Osteocyte (in vitro differentiated cells): ENCODE results near the gene CLIP1. TPM values are rescaled to one million over a fixed set of nuclear protein-coding genes. Genes with fewer than 3 reads are reported as not detected.
A peak's percentile ranks its signal among the peaks of the same experiment; 100 is the strongest.
"Not testable (repeated sequence)": the region's sequence is repeated elsewhere in the genome, so short reads cannot be mapped to it uniquely, and the experiment has no call there.

ENCODE experiments used
- DNase-seq: peaks from one replicate; pipeline ENCODE4 v3.0.0; 2021; ENCODE audit warnings: mixed read lengths; ENCODE audit not compliant: unreplicated experiment; ENCODE audit errors: extremely low spot score
- H3K27ac Mint-ChIP-seq: one replicate; pipeline ENCODE4 v1.8.0; 2021; ENCODE audit warnings: mild to moderate bottlenecking, mixed read lengths; ENCODE audit not compliant: unreplicated experiment
- H3K27me3 Mint-ChIP-seq: one replicate; pipeline ENCODE4 v1.8.0; 2021; ENCODE audit warnings: mixed read lengths; ENCODE audit not compliant: unreplicated experiment
- H3K36me3 Mint-ChIP-seq: one replicate; pipeline ENCODE4 v1.8.0; 2021; ENCODE audit warnings: mixed read lengths; ENCODE audit not compliant: unreplicated experiment
- H3K4me1 Mint-ChIP-seq: one replicate; pipeline ENCODE4 v1.8.0; 2021; ENCODE audit warnings: mixed read lengths; ENCODE audit not compliant: unreplicated experiment
- H3K4me3 Mint-ChIP-seq: one replicate; pipeline ENCODE4 v1.8.0; 2021; ENCODE audit warnings: mild to moderate bottlenecking, moderate library complexity, mixed read lengths; ENCODE audit not compliant: unreplicated experiment
- H3K9me3 Mint-ChIP-seq: one replicate; pipeline ENCODE4 v1.8.0; 2021; ENCODE audit warnings: mixed read lengths; ENCODE audit not compliant: unreplicated experiment
- CTCF ChIP-seq: fragments of 200-600 bp; sonication (generic); IDR thresholded peaks from 2 replicates; pipeline ENCODE4 v1.5.0; 2021; ENCODE audit warnings: antibody characterized with exemption, mild to moderate bottlenecking, moderate library complexity
- total RNA-seq: library from RNA; stranded (reverse); gene quantifications from 2 replicates; pipeline ENCODE4 v1.2.1, GENCODE V29; 2021

CLIP1 gene
- total RNA-seq, 1 donor from 2014 or later = 100.0 TPM

DNA sequence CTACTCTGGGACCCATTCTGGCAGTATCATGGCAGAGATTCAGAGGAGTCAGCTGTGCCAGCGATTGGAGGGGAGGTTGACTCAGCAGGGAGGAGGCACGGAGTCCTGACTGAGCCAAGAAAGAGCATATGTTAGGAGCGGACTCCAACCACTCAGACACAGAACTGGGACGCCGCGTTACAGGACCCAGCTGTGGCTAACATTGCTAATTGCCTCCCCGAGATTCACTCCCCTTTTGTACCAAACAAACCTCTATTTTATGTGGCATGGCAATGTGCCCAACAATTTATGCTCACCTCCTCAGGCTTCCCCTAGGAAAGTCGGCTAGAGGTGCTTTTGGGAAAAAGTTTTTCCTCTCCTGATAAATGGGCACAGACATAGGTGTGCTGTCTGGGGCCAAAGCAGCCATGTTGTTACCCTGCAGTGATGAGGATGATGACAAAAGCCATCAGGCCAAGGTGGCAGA, 15.2 kb upstream of the CLIP1 start:
- H3K4me3 Mint-ChIP-seq = no peak overlapping the region
- H3K36me3 Mint-ChIP-seq = no peaks in the 10 kb centered on the region
- no peak for TF ChIP-seq CTCF
- H3K27ac Mint-ChIP-seq = no peak overlapping the region
- no peaks in the 10 kb centered on the region for H3K27me3 Mint-ChIP-seq
- H3K9me3 Mint-ChIP-seq = no peaks in the 10 kb centered on the region
- H3K4me1 Mint-ChIP-seq = no peaks in the 10 kb centered on the region
- DNase-seq = no peak

DNA sequence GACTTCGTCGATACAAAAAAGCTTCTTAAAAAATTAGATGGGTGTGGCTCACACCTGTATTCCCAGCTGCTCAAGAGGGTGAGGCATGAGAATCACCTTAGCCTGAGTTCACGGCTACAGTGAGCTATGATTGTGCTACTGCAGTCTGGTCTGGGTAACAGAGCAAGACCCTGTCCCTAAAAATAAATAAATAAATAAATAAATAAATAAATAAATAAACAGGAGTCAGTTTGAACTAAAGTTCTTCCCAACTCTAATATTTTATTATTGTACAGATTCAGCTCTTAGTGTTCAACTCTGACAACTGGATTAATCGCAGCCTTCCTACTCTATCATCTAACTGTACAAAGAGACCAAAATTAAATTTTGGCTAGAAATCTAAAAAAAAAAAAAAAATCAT, 12.7 kb upstream of the CLIP1 start:
- H3K9me3 Mint-ChIP-seq = no peaks in the 10 kb centered on the region

GRCh38 chr12:122429043-122429442, 6.6 kb upstream of the CLIP1 start:
- not testable (repeated sequence) for H3K27ac Mint-ChIP-seq, DNase-seq, H3K4me1 Mint-ChIP-seq, H3K4me3 Mint-ChIP-seq, H3K36me3 Mint-ChIP-seq, H3K9me3 Mint-ChIP-seq, H3K27me3 Mint-ChIP-seq

More for the DNA sequence above, 12.7 kb upstream of the CLIP1 start:
- Mint-ChIP-seq H3K36me3 (no peaks in the 10 kb centered on the region), H3K4me3 (no peak overlapping the region), H3K27me3 (no peaks in the 10 kb centered on the region), H3K4me1 (no peaks in the 10 kb centered on the region), H3K27ac (no peak overlapping the region)
- no peak for TF ChIP-seq CTCF
- no peak for DNase-seq

DNA sequence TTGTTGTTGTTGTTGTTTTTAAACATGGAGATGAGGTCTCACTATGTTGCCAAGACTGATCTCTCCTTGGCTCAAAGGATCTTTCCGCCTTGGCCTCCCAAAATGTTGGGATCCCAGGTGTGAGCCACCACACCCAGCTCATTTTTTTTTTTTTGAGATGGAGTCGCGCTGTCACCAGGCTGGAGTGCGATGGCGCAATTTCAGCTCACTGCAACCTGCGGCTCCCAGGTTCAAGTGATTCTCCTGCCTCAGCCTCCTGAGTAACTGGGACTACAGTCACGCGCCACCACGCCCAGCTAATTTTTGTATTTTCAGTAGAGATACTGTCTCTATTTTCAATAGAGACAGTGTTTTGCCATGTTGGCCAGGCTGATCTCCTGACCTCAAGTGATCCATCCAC, 4.9 kb upstream of the CLIP1 start:
- Mint-ChIP-seq H3K36me3 (no peaks in the 10 kb centered on the region), H3K9me3 (no peaks in the 10 kb centered on the region), H3K27me3 (no peaks in the 10 kb centered on the region), H3K4me1 (peaks cover 11% of the 10 kb centered on the region), H3K27ac (no peak overlapping the region), H3K4me3 (no peak overlapping the region)
- DNase-seq = no peak
- no peak for TF ChIP-seq CTCF

DNA sequence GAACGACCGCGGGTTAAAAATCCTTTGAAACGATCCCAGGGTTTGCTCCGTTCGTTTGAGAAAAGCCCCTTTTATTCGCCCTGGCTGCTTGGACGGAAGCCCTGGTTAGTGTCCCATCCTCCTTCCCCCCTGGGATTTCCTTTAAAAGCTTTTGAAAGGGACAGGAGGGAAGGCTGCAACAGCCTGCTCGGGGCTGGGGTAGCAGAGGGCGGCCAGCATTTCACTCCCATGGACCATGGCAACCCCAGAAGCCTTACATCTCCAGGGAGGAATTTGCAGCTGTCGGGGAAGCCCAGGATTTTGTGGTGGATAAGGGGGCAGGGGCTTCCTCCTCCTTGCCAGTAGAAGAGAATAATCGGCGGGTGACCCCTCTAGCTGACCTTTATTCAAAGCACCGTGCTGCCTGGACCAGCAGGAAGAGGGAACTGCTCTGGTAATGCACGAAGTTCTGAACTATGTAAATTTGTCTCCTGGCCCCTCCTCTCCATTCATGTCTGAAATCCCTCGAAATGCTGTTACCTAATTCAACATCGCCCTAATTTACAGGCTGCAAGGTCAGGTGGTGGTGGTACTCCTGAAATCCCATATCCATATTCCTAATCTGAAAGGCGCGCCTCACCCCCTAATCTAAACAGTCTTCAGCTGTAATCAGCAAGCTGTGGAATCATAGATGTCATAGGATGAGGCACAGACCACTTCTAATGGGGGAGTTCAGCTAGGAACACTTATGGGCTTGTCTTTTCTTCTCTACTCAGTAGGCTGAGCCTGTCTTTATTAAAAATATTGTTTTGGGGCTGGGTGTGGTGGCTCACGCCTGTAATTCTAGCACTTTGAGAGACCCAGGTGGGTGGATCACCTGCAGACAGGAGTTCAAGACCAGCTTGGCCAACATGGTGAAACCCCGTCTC, 1.0 kb upstream of the CLIP1 start:
- no peaks in the 10 kb centered on the region for H3K36me3 Mint-ChIP-seq
- no peak for DNase-seq
- H3K27ac Mint-ChIP-seq = peak overlapping the region; percentile 95
- peak overlapping the region; percentile 86 for H3K4me3 Mint-ChIP-seq
- no peak for TF ChIP-seq CTCF
- H3K4me1 Mint-ChIP-seq = peaks cover 32% of the 10 kb centered on the region
- H3K27me3 Mint-ChIP-seq = no peaks in the 10 kb centered on the region
- no peaks in the 10 kb centered on the region for H3K9me3 Mint-ChIP-seq
